T-helper 9 cell (primary cell): ENCODE measurements around the gene GLOD4.
"Not testable (repeated sequence)": the region's sequence is repeated elsewhere in the genome, so short reads cannot be mapped to it uniquely, and the experiment has no call there.

Experiments used
- DNase-seq: peaks from one replicate; pipeline ENCODE4 v3.0.0-alpha.2; 2020

GLOD4 gene

GRCh38 chr17:773016-773415 lies 9.1 kb downstream of the GLOD4 start:
- no peak for DNase-seq

- no peak for DNase-seq
Measured at GRCh38 chr17:767076-767475, 15.0 kb downstream of the GLOD4 start.

GRCh38 chr17:760371-760770 lies 21.7 kb downstream of the GLOD4 start:
- no peak for DNase-seq

- no peak for DNase-seq
Measured at GRCh38 chr17:759964-760363, 22.1 kb downstream of the GLOD4 start.

GRCh38 chr17:756010-756567 lies 26.0 kb downstream of the GLOD4 start:
- not testable (repeated sequence) for DNase-seq

- DNase-seq = not testable (repeated sequence)
Measured at GRCh38 chr17:755319-755961, 26.6 kb downstream of the GLOD4 start.

- no peak for DNase-seq
Measured at GRCh38 chr17:753418-753817, 28.7 kb downstream of the GLOD4 start.

- no peak for DNase-seq
Measured at GRCh38 chr17:752620-753219, 29.4 kb downstream of the GLOD4 start.

GRCh38 chr17:752002-752619 lies 30.0 kb downstream of the GLOD4 start, which contains the start of gene GEMIN4:
GEMIN4 (minus strand) TSS chr17:752264; CDS start chr17:752142, 122 bp downstream.
- DNase-seq = peak; percentile 99

GRCh38 chr17:751269-752001 lies 30.6 kb downstream of the GLOD4 start:
- DNase-seq = peak; percentile 37

GRCh38 chr17:750431-751037 lies 31.5 kb downstream of the GLOD4 start:
- no peak for DNase-seq

- not testable (repeated sequence) for DNase-seq
Measured at GRCh38 chr17:749359-749758, 32.7 kb downstream of the GLOD4 start.

- not testable (repeated sequence) for DNase-seq
Measured at GRCh38 chr17:748604-749003, 33.5 kb downstream of the GLOD4 start.

- no peak for DNase-seq
Measured at GRCh38 chr17:746783-747629, 35.1 kb downstream of the GLOD4 start.

- no peak for DNase-seq
Measured at GRCh38 chr17:746181-746580, 35.9 kb downstream of the GLOD4 start.

GRCh38 chr17:745406-745805 lies 36.7 kb downstream of the GLOD4 start:
- DNase-seq = no peak

- no peak for DNase-seq
Measured at GRCh38 chr17:744937-745336, 37.1 kb downstream of the GLOD4 start.

- DNase-seq = no peak
Measured at GRCh38 chr17:743139-743538, 38.9 kb downstream of the GLOD4 start.

GRCh38 chr17:742147-742793 lies 39.8 kb downstream of the GLOD4 start:
- no peak for DNase-seq

- DNase-seq = no peak
Measured at GRCh38 chr17:740240-741017, 41.7 kb downstream of the GLOD4 start.
